NOMO-1 (cell line): ENCODE results near the gene CADM1.
A peak's percentile ranks its signal among the peaks of the same experiment; 100 is the strongest.

Experiments
- DNase-seq, 2 experiments: peaks; one replicate each; lab custom pipeline; 2025; ENCODE audit not compliant: unreplicated experiment in 2 of 2; lab: John Stamatoyannopoulos, UW

The CADM1 gene

DNA sequence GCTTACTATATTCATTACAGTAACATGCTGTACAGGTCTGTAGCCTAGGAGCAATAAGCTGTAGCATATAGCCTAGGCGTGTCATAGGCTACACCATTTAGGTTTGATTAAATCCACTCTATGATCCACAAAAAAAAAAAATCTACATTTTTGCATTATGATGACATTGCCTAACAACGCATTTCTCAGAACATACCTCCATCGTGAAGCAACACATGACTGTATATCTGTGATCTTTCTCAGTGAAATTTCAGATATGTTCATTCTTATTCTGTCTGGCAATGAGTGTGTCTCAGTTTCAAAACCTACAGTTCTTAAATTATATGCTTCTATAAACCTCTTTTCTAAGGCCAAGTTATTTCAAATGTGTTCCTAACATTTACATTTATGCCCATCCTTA, 140.3 kb downstream of the CADM1 start:
- no peak for DNase-seq

GRCh38 chr11:115363426-115363825, 140.8 kb downstream of the CADM1 start:
- DNase-seq = no peak

DNA sequence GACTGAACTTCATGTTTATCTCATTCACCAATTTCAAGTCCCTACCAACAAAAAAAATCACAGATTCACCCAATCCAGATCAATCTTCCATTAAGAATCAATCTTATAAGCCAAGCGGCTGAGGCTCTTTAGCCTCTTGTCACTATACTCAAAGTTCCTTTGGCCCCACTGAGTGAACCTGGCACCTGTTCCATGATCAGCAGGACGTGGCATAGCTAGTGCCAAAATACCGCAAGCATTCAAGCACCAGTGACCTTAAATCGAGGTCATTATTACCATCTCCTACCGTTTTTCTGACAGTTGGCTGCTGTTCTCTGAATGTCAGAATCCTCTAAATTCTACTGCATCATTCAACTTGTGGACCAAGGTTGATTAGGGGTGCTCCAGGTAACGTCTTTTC, 141.2 kb downstream of the CADM1 start:
- no peak for DNase-seq

GRCh38 chr11:115361025-115361424, 143.2 kb downstream of the CADM1 start:
- no peak for DNase-seq

DNA sequence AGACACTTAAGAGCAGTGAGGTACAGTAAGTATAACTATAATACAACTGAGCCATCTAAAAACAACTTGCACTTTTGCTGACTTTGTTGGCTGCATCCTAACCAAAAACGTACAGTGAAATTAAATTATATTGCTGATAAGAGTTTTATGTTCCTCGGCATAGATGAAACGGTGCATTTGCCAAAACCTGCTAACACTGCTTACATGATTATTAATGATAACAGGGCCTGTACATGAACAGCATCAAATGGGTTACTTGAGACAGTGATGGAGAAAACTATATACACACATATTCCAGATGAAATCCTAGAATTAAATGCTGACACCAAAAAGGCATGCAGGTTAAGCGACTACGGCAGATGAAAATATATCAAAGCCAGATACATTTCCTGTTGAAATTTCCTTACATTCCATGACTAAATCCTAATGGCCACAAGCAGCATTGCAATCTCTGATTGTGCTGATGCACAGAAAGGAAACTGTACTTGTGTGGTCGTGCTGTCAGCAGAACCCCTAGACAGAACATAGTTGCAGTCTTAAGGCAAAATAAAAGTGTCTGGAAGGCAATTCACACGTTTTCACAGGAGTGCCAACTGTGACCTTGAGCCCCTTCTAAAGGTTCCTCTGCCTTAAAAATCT, 143.9 kb downstream of the CADM1 start:
- DNase-seq = no peak

DNA sequence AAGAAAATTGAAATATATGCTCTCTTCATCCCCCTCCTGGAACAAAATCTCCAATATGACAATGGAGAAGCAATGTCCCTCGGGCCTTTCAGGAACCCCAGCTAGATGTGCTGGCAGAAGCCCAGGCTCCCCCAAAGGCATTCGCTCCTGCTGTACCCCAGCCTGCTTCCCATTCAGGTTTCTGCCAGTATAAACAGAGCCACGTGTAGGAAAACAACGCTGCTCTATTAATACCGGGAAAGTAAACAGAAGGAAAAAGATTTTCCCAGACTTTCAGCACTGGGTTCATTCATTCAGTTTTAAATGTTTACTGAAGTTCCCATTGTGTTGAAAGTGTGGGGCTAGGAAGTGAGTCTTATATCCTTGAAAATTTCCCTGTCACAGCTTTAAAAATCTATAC, 147.1 kb downstream of the CADM1 start:
- DNase-seq = no peak

DNA sequence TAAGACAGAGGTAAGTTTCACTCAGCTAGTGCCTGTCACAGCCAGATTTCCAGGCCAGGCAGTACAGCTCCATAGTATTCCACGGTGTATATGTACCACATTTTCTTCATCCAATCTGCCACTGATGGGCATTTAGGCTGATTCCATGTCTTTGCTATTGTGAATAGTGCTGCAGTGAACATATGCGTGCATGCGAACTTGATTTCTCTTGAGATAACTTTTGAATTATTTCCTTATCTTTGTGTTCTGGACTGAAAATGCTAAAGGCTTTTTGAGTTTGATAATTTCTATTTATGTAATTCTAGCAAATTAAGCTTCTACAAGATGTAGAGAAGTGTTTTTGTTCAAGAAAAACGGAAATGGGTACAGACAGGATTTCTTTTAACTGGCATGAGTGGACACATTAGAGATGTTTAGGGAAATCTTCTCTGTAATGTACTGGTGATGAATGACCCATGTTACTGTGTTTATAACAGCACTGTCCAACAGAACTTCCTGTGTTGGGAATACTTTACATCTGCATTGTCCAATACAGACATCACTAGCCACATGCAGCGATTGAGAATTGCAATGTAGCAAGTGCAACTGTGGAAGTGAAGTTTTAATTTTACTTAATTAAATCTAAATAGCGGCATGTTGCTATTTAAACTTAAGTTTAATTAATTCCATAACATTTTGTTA, 151.3 kb downstream of the CADM1 start:
- no peak for DNase-seq

DNA sequence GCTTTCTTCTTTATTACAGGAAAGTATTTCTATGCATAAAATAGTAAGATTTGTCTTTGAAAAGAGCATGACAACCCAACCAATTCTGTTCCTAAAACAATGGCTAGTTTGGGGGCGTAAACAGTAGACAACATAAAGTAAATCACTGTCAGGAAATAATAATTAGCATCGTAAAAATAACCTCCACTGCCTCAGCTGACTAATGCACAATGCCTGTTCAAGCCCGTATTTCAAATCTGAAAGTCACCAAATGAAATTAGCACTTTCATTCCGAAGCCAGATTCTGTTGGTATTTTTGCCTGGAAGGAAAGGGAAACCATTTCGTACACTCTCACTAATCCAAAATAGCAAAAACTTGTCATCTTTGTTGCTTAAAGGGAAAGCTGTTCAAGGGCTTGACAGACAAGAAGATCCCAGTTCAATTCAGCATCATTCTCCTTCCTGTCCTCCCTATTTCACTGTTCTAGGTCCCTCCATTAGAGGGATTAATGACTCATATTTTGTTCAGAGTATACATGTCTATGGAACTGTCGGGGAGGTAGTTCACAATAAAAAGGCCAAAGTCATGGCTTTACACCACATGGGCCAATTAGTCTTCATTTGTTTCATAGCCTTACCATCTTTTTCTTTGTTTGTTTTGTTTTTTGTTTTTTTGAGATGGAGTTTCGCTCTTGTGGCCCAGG, 154.7 kb downstream of the CADM1 start:
- DNase-seq = no peak

DNA sequence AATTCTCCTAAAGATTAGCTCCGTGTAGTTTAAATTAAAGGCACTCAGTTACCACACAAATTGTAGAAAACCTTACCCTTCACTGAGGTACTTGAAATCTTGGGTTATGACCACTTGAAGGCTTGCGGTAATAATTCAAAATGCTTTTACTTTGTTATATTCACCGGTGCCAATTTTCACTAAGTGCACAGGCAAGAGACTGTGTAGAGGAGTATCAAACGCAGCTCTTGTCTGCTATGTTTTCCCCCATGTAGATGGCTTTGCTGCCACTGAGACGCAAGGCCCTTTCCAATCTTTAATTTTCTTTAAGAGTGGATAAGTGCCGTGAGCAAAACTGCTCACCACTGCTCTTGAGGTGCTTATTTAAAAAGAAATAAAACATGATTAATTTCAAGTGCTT, 155.8 kb downstream of the CADM1 start:
- no peak for DNase-seq

GRCh38 chr11:115347106-115347505, 157.1 kb downstream of the CADM1 start:
- DNase-seq = no peak

GRCh38 chr11:115345840-115346239, 158.4 kb downstream of the CADM1 start:
- peak in 1 of 2 experiments; percentile 35 for DNase-seq

GRCh38 chr11:115345361-115345760, 158.9 kb downstream of the CADM1 start:
- no peak for DNase-seq

DNA sequence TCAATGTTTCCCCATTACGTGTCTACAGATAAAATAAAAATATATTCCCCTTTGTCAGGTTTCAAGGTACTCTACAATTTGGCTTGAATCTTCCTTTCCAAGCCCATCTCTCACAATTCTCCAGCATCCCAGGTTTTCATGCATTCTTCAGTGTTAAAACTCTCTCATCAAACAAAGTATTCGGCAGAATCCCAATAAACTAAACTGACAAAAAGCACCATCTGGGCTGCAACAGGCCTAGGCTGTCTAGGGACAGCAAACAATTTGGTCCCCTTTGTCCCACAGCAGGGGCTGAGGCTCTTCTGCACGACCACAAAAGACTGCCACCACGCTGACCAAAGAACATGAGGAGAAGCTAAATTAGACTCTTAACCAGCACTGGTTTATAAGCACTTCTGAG, 159.4 kb downstream of the CADM1 start:
- no peak for DNase-seq

DNA sequence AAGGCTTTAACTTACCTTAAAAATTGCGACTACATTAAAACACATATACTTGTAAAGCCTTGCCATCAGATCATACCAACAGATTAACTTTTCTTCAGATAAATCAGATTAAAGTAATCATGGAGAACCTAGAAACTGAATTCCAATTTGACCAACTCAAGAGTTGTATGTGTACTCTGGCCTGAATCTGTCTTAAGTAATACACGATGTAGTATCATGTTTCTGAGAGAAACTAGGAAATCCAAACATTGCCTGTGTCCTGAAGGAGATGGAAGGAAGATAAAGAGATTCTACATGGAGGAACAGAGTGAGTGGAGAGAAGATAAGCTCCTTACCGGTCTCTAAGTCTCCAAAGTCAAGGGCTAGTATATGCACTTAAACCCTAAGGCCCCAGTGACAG, 162.1 kb downstream of the CADM1 start:
- no peak for DNase-seq

DNA sequence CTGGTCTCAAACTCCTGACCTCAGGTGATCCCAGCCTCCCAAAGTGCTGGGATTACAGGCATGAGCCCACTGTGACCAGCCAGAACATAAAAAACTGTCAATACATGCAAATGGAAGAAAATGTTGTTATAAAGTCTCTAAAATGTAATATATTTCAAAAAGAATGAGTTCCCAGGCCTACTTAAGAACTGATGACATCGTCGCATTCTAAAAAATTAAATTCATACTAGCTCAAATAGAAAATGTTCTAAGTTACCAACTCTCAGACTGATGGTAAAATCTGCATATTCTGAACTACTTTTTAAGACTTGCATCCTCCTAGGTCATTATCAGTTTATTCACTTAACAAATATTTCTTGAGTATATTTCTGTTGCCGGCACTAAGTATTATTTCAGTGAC, 163.3 kb downstream of the CADM1 start:
- no peak for DNase-seq

GRCh38 chr11:115338476-115338875, 165.7 kb downstream of the CADM1 start:
- peak; percentile 13 to 53 for DNase-seq

GRCh38 chr11:115334932-115335788, 169.1 kb downstream of the CADM1 start:
- DNase-seq = peak in 1 of 2 experiments; percentile 29

- no peak for DNase-seq
Observed at GRCh38 chr11:115333949-115334348, 170.3 kb downstream of the CADM1 start.

DNA sequence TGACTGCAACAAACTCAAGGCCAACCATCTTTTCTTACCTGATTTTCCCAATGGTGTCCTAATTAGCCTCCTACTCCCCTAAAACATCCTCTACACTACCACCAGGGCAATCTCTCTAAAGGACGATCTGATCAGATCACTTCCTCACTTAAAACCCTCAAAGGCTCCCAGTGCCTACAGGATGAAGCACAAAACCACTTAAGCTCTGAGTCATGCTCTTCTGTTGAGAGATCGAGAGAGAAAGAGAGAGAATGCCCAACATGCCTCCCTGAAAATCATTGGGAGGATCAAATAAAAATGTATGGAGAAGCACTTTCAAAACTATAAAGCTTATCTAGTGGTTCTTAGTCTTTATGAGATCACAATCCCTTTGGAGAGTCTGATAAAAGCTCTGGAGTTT, 171.1 kb downstream of the CADM1 start:
- peak in 1 of 2 experiments; percentile 57 for DNase-seq

DNA sequence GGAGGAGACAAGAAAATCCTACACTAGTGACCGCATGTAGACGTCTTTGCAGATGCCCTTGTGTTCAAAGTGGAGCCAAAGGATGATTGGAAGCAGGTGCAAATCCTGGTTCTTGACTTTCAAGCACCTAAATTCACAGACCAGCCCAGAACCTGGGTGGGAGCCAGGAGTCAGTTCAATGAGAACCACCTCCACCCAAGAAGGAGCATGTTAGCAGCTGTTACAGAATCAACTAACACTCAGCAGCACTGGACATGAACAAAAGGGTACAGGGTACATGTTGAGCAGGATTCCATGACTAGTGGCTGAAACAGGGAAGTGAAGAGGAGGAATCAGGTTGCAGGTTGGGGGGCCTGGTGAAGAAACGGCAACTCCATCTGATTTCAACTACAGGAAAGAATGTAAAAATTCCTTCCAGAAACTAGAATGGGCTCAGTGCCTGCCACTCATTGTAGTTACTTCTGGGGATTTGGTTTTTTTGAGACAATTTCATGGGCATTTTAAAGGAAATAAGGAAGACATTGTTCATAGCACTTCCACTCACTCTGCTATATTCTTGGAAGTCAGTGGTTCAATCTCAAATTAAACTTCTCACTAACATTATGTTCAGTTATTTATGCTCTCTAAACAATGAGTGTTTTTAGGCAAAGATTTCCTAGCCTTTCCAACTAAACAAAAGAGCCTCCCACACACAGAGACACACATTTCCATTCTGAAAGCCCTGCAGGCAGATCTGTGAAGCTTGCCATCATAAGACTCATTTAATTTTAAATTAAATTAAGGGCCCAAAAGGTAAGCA, 173.3 kb downstream of the CADM1 start:
- DNase-seq = no peak
